Measurements from ENCODE around the gene CDC37L1. TPM values are rescaled to one million over a fixed set of nuclear protein-coding genes. Genes with fewer than 3 reads are reported as not detected.

CDC37L1 gene
- total RNA-seq, 3 donors from 2014 or later, result 14.7 to 16.6 (median 16.2) TPM

DNA sequence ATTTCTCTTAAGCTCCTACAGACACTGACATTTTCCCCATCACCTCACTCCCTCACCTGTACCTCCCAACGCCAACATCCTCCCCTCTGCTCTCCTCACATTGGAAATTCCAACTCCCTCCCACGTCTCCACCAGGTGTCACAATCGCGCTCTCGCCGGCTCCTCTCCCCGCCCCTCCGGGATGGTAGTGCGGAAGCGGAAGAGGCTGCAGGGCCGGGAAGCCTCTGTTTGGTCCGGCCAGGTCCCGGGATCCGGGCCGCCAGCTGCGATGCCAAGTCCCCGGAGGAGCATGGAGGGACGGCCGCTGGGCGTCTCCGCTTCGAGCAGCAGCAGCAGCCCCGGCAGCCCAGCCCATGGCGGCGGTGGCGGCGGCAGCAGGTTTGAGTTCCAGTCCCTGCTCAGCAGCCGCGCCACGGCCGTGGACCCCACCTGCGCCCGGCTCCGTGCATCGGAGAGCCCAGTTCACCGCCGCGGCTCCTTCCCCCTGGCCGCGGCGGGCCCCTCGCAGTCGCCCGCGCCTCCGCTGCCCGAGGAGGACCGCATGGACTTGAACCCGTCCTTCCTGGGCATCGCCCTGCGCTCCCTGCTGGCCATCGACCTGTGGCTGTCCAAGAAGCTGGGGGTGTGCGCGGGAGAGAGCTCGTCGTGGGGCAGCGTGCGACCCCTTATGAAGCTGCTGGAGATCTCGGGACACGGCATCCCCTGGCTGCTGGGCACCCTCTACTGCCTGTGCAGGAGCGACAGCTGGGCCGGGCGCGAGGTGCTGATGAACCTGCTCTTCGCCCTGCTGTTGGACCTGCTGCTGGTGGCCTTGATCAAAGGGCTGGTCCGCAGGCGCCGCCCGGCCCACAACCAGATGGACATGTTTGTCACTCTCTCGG is 17.0 kb upstream of the CDC37L1 start, which contains the start of gene PLPP6:
Gene PLPP6, plus strand, starts transcription at position 187 of the 881 bp plus-strand sequence. Its CDS starts 82 bp downstream, at position 269.
- Mint-ChIP-seq H3K4me3 (peak within 1 kb of the TSS; percentile 96), H3K36me3 (ENCODE audit: insufficient read depth) (peaks cover 2% of the 10 kb centered on the region), H3K4me1 (ENCODE audit: low read depth) (peaks cover 55% of the 10 kb centered on the region), H3K27me3 (ENCODE audit: low read depth) (no peaks in the 10 kb centered on the region), H3K9me3 (no peaks in the 10 kb centered on the region)
- peak; percentile 81 to 85 for ATAC-seq
- peak; percentile 56 for DNase-seq

DNA sequence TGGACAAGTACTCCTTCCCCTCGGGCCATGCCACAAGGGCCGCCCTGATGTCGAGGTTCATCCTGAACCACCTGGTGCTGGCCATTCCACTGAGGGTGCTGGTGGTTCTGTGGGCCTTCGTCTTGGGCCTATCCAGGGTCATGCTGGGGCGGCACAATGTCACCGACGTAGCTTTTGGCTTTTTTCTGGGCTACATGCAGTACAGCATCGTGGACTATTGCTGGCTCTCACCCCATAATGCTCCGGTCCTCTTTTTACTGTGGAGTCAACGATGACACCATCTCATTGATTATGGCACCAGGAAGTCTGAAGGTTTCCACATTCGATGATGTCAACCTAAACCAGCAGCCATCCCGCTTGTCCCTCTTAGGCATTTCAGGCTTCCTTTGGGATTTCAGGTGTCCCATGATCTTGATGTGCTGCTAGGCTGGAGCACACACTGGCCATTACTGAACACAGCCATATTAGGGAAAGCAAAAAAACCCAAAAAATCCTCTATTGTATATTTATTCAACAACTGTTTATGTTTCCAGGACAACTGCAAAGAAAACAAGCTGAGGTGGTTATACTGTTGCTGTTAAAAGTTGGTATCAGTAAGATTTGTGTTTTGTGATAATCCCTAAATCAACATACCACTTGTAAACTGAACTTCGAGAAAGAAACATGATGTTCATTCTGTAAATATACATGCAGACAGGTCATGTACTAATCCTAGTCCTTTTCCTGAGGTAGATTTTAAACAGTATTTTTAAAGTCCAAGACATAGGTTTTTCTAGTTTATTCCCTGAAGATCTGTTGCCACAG is 16.2 kb upstream of the CDC37L1 start:
- H3K4me3 Mint-ChIP-seq, result peak overlapping the region; percentile 96
- ATAC-seq (no peak), DNase-seq (no peak)
- no peaks in the 10 kb centered on the region for H3K9me3 Mint-ChIP-seq
- peaks cover under 1% of the 10 kb centered on the region for H3K36me3 Mint-ChIP-seq (ENCODE audit: insufficient read depth)
- no peaks in the 10 kb centered on the region for H3K27me3 Mint-ChIP-seq (ENCODE audit: low read depth)
- H3K4me1 Mint-ChIP-seq (ENCODE audit: low read depth), result peaks cover 61% of the 10 kb centered on the region

DNA sequence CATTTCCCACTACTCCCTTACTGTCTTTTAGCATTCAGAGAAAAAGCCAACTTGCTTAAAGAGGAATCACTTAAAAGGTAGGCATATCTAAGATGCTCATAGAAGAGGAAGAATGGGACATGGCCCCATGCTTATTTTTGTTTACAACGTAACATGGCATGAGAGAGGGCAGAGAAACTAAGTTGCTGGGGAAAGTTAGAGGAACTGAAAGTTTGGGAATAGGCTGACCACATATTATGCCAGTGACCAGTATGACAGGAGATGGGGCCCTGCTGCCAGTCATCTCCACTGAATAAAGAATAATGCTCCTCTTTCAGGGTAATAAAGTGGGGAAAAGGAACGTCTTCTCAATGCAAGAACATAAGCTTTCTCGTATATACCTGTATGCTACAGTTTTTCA is 15.4 kb upstream of the CDC37L1 start:
- Mint-ChIP-seq H3K9me3 (no peaks in the 10 kb centered on the region), H3K4me1 (ENCODE audit: low read depth) (peaks cover 67% of the 10 kb centered on the region), H3K4me3 (peak overlapping the region; percentile 4), H3K36me3 (ENCODE audit: insufficient read depth) (no peaks in the 10 kb centered on the region), H3K27me3 (ENCODE audit: low read depth) (no peaks in the 10 kb centered on the region)
- no peak for ATAC-seq
- no peak for DNase-seq

DNA sequence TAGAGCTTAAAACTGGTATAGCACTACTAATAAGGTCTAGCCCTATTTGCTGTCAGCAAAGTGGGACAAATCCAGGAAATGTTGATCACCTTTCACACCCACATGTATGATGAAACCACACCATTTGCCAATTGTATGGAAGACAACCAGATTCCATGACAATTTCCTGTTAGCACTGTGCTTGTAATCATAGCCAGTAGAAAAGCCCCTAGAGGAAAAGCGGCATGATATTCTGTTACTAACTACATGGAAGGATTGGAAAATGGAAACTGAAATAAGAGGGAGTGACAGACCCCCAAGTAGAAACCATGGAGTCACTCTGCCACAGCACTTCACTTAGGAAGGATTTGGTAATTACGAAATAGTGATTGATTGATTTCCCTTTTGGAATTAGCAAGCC is 14.0 kb upstream of the CDC37L1 start:
- DNase-seq (no peak), ATAC-seq (no peak)
- Mint-ChIP-seq H3K4me3 (peak overlapping the region; percentile 76), H3K27me3 (ENCODE audit: low read depth) (no peaks in the 10 kb centered on the region), H3K36me3 (ENCODE audit: insufficient read depth) (no peaks in the 10 kb centered on the region), H3K9me3 (no peaks in the 10 kb centered on the region), H3K4me1 (ENCODE audit: low read depth) (peaks cover 67% of the 10 kb centered on the region)

DNA sequence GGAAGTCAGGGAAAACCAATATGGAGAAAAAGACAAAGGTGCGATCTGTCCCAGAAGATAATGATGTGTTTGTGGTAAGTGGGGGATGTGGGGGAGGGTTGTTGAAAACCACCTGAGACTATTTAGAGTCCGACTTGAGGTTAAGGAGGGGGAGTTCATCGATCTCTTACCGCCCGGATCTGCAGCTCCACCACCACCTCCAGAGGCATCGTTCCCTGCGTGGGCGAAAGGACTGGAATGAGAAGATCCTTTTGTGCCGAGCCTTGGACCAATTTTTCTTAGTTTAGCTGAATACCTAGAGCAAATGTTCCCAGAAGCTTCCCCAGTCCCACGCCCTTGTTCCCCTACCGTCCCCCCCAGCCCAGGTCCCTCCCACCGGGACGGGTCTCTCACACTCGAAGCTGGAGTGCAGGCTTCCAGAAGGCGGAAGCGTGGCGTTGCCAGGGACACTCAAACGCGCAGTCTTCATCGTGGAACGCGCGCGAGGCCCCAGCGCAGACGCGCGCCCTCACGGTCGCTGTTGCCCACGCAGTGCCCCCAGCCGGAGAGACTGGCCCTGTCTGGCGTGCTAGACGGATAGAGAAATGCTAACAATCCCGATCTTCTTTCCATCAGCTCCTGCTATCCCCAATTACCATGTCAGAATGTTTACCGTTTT is 13.2 kb upstream of the CDC37L1 start, which contains the start of gene SPATA6L:
Gene SPATA6L, minus strand, starts transcription at position 439 of the 658 bp plus-strand sequence. Its CDS starts 230 bp downstream, at position 209.
- DNase-seq, result peak; percentile 11
- Mint-ChIP-seq H3K4me1 (ENCODE audit: low read depth) (peaks cover 71% of the 10 kb centered on the region), H3K9me3 (no peaks in the 10 kb centered on the region), H3K4me3 (peak within 1 kb of the TSS; percentile 76), H3K27me3 (ENCODE audit: low read depth) (no peaks in the 10 kb centered on the region), H3K36me3 (ENCODE audit: insufficient read depth) (no peaks in the 10 kb centered on the region)
- peak; percentile 35 to 50 for ATAC-seq

DNA sequence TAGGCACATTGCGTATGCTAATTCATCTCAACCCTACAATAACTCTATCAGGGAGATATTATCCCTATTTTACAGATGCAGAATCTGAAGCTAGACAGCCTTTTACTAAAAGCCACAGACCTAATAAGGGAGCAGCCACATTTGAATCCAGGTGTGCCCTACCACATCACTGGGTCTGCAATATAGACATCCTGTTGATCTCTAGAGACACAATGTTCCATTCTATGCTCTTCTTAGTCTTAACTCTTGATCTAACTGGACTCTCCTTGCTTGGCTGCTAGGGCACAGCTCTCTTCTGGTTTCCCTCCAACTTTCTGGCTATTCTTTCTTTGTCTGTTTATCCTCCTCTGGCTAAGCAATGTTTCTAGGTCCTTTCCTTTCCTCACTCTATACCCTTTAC is 11.7 kb upstream of the CDC37L1 start:
- peak overlapping the region; percentile 1 for H3K4me3 Mint-ChIP-seq
- H3K27me3 Mint-ChIP-seq (ENCODE audit: low read depth), result no peaks in the 10 kb centered on the region
- ATAC-seq (no peak), DNase-seq (no peak)
- no peaks in the 10 kb centered on the region for H3K9me3 Mint-ChIP-seq
- peaks cover 62% of the 10 kb centered on the region for H3K4me1 Mint-ChIP-seq (ENCODE audit: low read depth)
- H3K36me3 Mint-ChIP-seq (ENCODE audit: insufficient read depth), result no peaks in the 10 kb centered on the region

DNA sequence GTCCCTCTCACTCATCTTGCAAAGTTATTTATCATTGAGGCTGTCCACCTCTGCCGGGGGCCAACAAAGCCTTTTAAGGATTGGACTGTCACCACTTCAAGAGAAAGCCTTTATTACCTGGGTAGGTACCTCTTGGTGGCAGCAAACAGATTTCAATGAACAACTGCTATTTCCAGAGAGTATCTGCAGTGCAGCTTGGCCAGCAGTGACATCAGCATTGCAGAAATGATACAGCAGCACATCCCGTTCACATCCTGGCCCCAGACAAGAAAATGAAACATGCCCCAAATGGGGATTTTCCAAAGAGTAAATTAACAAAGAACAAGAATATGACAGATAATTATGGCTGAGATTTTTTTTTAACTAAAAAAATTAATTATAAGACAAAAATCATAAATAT is 10.8 kb upstream of the CDC37L1 start:
- Mint-ChIP-seq H3K4me3 (no peak overlapping the region), H3K9me3 (no peaks in the 10 kb centered on the region), H3K27me3 (ENCODE audit: low read depth) (no peaks in the 10 kb centered on the region), H3K36me3 (ENCODE audit: insufficient read depth) (no peaks in the 10 kb centered on the region), H3K4me1 (ENCODE audit: low read depth) (peaks cover 53% of the 10 kb centered on the region)
- ATAC-seq (no peak), DNase-seq (no peak)

DNA sequence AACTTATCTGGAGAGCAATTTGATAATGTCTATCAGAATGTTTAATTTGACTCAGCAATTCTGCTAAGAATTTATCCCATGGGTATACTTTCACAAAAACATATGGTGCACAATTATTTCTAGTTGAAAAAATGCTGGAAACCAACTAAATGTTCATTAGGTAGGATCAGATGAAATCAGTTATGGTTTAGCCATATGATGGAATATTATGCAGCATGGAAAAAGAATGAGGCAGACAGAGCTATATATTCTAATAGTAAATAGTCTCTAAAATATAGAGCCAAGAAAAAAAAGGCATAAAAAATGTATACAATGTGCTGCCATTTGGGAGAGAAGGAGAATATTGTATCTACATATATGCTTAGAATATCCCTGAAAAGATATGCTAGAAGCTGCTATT is 9.5 kb upstream of the CDC37L1 start:
- Mint-ChIP-seq H3K27me3 (ENCODE audit: low read depth) (no peaks in the 10 kb centered on the region), H3K4me3 (no peak overlapping the region), H3K9me3 (no peaks in the 10 kb centered on the region), H3K36me3 (ENCODE audit: insufficient read depth) (no peaks in the 10 kb centered on the region), H3K4me1 (ENCODE audit: low read depth) (peaks cover 41% of the 10 kb centered on the region)
- ATAC-seq (no peak), DNase-seq (no peak)

DNA sequence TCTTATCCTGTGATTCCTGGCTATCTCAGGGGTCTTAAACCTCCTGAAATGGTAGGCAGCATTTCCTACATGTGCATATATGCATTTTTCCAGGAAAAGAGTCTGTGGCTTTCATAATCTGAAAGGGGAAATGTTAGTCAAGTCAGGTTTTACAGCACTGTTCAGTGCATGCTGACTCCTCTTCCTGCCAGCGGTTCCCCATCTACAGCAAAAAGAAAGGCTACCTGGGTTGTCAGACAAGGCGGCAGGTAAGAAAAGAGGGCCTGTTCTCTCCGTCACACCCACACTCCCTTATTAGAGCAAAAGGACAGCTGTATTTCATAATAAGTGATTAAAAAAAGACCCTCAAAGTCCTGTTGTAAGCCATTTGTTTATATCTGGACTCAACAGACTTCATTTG is 8.8 kb upstream of the CDC37L1 start:
- Mint-ChIP-seq H3K36me3 (ENCODE audit: insufficient read depth) (no peaks in the 10 kb centered on the region), H3K4me1 (ENCODE audit: low read depth) (peaks cover 34% of the 10 kb centered on the region), H3K4me3 (no peak overlapping the region), H3K9me3 (no peaks in the 10 kb centered on the region), H3K27me3 (ENCODE audit: low read depth) (no peaks in the 10 kb centered on the region)
- DNase-seq (no peak), ATAC-seq (peak in 1 of 2 donors; percentile 33)

DNA sequence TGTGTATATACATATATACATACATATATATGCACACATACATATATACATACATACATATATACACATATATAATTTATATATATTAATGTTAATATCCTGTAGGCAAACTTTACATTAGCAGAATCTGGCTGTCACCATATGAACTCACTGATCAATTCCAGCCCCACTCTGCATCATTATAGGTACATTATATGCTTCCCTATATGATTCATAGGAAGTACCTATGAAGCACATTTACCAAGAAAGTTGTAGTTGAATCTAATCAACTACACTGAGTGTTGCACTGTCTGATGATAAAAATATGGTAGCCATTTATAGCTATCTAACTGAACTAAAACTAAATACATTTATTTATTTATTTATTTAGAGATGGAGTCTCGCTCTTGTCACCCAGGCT is 7.6 kb upstream of the CDC37L1 start:
- Mint-ChIP-seq H3K9me3 (no peaks in the 10 kb centered on the region), H3K4me3 (no peak overlapping the region), H3K36me3 (ENCODE audit: insufficient read depth) (no peaks in the 10 kb centered on the region), H3K4me1 (ENCODE audit: low read depth) (peaks cover 22% of the 10 kb centered on the region), H3K27me3 (ENCODE audit: low read depth) (no peaks in the 10 kb centered on the region)
- ATAC-seq, result no peak
- no peak for DNase-seq

DNA sequence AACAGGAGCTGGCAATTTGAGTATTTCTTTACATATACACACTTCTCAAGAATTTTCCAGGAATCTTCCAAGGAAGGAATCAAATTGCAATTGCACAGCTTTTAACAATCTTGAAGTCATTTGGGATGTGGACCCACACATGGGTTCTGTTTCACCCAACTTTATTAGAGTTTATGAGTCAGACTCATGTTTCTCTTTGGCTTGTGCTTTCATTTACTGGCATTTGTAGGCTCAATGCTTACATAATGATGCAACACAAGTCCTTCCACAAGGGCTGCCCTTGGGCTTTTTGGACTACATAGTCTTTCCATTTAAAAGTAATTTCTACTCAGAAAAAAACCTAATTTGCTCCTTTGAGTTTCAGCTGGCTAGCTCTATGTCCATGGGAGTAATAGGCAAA is 4.6 kb upstream of the CDC37L1 start:
- no peak for DNase-seq
- Mint-ChIP-seq H3K4me1 (ENCODE audit: low read depth) (peaks cover 4% of the 10 kb centered on the region), H3K9me3 (no peaks in the 10 kb centered on the region), H3K36me3 (ENCODE audit: insufficient read depth) (no peaks in the 10 kb centered on the region), H3K27me3 (ENCODE audit: low read depth) (no peaks in the 10 kb centered on the region), H3K4me3 (no peak overlapping the region)
- ATAC-seq, result no peak

DNA sequence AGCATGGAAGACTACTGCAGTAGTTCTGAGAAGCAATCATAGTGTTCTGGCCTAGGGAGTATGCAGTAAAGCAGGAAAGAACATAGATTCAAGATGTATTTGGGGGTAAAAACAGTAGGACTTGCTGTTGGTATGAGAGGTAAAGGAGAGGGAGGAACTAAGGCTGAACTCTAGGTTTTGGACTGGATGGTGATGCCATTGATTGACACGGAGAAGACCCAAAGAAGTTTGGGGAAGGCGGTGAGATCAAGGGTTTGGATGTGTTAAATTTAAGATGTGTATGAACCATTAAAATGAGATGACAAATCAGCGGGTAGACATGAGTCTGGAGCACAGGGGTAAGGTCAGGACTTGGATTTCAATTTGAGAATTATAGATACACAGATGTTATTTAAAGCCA is 2.0 kb upstream of the CDC37L1 start:
- no peaks in the 10 kb centered on the region for H3K36me3 Mint-ChIP-seq (ENCODE audit: insufficient read depth)
- no peaks in the 10 kb centered on the region for H3K9me3 Mint-ChIP-seq
- peaks cover 2% of the 10 kb centered on the region for H3K4me1 Mint-ChIP-seq (ENCODE audit: low read depth)
- ATAC-seq (no peak), DNase-seq (no peak)
- no peak overlapping the region for H3K4me3 Mint-ChIP-seq
- no peaks in the 10 kb centered on the region for H3K27me3 Mint-ChIP-seq (ENCODE audit: low read depth)

DNA sequence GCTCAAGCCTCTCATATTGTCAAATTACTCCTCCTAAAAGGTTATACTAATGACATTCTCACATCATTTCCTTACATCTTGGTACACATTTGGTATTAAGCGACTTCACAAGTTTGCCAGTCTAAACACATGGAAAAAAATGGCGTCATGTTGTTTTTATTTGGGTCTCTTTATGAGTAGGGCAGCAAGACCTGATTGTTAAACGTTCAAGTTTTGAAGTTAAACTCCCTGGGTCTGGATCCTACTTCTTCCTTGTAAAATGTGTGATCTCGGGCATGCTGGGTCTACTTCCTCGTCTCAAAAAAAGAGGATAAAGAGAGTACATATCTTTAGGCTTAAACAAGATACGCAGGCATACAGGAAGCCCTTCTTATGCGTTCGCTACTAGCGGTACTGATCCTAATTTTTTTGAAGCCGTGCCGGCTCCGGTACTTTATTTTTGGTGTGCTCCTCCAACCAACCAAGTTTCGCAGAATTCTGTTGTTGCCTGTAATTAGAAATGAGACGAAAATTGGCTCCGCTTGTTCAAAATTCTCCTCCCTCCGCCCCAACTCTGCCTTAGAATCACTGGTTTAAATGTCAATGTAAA is 596 bp upstream of the CDC37L1 start:
- no peak for DNase-seq
- peaks cover 5% of the 10 kb centered on the region for H3K36me3 Mint-ChIP-seq (ENCODE audit: insufficient read depth)
- peak; percentile 11 to 37 for ATAC-seq
- H3K4me1 Mint-ChIP-seq (ENCODE audit: low read depth), result peaks cover 9% of the 10 kb centered on the region
- no peaks in the 10 kb centered on the region for H3K9me3 Mint-ChIP-seq
- H3K4me3 Mint-ChIP-seq, result no peak overlapping the region
- H3K27me3 Mint-ChIP-seq (ENCODE audit: low read depth), result no peaks in the 10 kb centered on the region

DNA sequence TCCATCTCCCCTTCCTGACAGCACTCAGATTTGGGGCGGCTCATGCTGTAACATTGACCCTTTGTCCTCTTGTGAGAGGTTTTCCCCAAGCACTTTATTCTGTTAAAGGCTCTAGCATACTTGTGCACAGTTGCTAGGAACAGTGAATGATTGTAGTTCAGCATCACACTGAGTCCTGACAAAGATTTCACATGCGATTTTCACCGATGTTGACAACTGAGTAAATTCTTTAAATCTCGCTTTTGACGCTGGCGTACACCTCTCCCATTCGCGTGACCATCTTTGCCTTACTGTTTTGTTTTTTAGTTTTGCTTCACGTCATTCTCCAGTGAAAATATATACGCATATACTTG is 780 bp downstream of the CDC37L1 start:
- H3K27me3 Mint-ChIP-seq (ENCODE audit: low read depth), result no peaks in the 10 kb centered on the region
- no peak overlapping the region for H3K4me3 Mint-ChIP-seq
- H3K36me3 Mint-ChIP-seq (ENCODE audit: insufficient read depth), result peaks cover 12% of the 10 kb centered on the region
- no peaks in the 10 kb centered on the region for H3K9me3 Mint-ChIP-seq
- ATAC-seq (no peak), DNase-seq (no peak)
- peaks cover 19% of the 10 kb centered on the region for H3K4me1 Mint-ChIP-seq (ENCODE audit: low read depth)
